H1 (cell line): Measurements from ENCODE around the gene MFGE8. TPM values are rescaled to one million over a fixed set of nuclear protein-coding genes. Genes with fewer than 3 reads are reported as not detected.
A peak's percentile ranks its signal among the peaks of the same experiment; 100 is the strongest.

Source experiments
- CTCF ChIA-PET: fragments of 300-600 bp; sonication (Branson Sonifier 250); formaldehyde crosslinking; loops from one replicate; lab custom pipeline; 2021; ENCODE audit not compliant: partially characterized antibody; lab: Charles Lee
- POLR2A ChIA-PET: fragments of 300-600 bp; sonication (Branson Sonifier 250); formaldehyde crosslinking; loops from one replicate; lab custom pipeline; 2021; ENCODE audit warnings: inconsistent platforms; ENCODE audit not compliant: partially characterized antibody; lab: Charles Lee
- DNase-seq, 2 experiments: peaks; one replicate each; pipeline versions ENCODE4 v3.0.0 to v3.0.0-alpha.2; 2010 to 2022; ENCODE audit warnings: low spot score in 2 of 2, low read depth in 1 of 2, mixed read lengths in 1 of 2
- FAIRE-seq: peaks from 2 replicates; lab custom pipeline; 2011; peaks lifted over from hg19 to GRCh38; lab: Jason Lieb, UNC
- H2AFZ ChIP-seq: 2 replicates; pipeline ENCODE4 v1.8.1; 2012; ENCODE audit warnings: low read length, inconsistent platforms
- H2AK5ac ChIP-seq: 2 replicates; pipeline ENCODE4 v1.6.1; 2013; ENCODE audit warnings: low read depth, low read length
- H2BK120ac ChIP-seq: replicated peaks from 2 replicates; pipeline ENCODE3; 2013; ENCODE audit warnings: low read depth, low read length, inconsistent platforms
- H2BK12ac ChIP-seq: 2 replicates; pipeline ENCODE4 v1.6.1; 2013; ENCODE audit warnings: low read depth, low read length
- H2BK15ac ChIP-seq: 2 replicates; pipeline ENCODE4 v1.6.1; 2013; ENCODE audit warnings: low read length
- H2BK20ac ChIP-seq: 2 replicates; pipeline ENCODE4 v1.6.1; 2013; ENCODE audit warnings: low read length
- H2BK5ac ChIP-seq: 2 replicates; pipeline ENCODE4 v1.6.1; 2013; ENCODE audit warnings: low read depth, low read length
- H3K14ac ChIP-seq: 2 replicates; pipeline ENCODE4 v1.6.1; 2013; ENCODE audit warnings: inconsistent platforms; ENCODE audit not compliant: insufficient read length
- H3K18ac ChIP-seq: 2 replicates; pipeline ENCODE4 v1.6.1; 2013; ENCODE audit warnings: low read length; ENCODE audit errors: extremely low read depth
- H3K23ac ChIP-seq: 2 replicates; pipeline ENCODE4 v1.6.1; 2013; ENCODE audit warnings: inconsistent platforms; ENCODE audit not compliant: insufficient read length
- H3K23me2 ChIP-seq: 2 replicates; pipeline ENCODE4 v1.6.1; 2013; ENCODE audit warnings: low read depth, low read length
- H3K27ac ChIP-seq: 2 replicates; pipeline ENCODE4 v1.6.1; 2011; ENCODE audit warnings: low read depth, low read length, inconsistent platforms
- H3K27me3 ChIP-seq, 4 experiments: replicated peaks in 1 of 4; 1 replicate in 1 of 4; 2 replicates in 3 of 4; pipeline versions ENCODE4 v1.6.1 to v1.8.1; 2011 to 2013; ENCODE audit warnings: low read length in 3 of 4, mild to moderate bottlenecking in 3 of 4, inconsistent platforms in 2 of 4, mixed read lengths in 2 of 4, moderate library complexity in 1 of 4; ENCODE audit not compliant: control insufficient read depth in 3 of 4, insufficient read depth in 3 of 4; ENCODE audit errors: extremely low read depth in 1 of 4
- H3K36me3 ChIP-seq, 4 experiments: 2 replicates each; pipeline versions ENCODE4 v1.6.1 to v1.8.1; 2011 to 2013; ENCODE audit warnings: mild to moderate bottlenecking in 4 of 4, low read length in 3 of 4, moderate library complexity in 2 of 4, control low read depth in 1 of 4, inconsistent platforms in 1 of 4; ENCODE audit not compliant: insufficient read depth in 4 of 4, control insufficient read depth in 2 of 4
- H3K4ac ChIP-seq: replicated peaks from 2 replicates; pipeline ENCODE3; 2013; ENCODE audit warnings: low read length, low read depth, mixed read lengths, inconsistent platforms; ENCODE audit not compliant: insufficient read length
- H3K4me1 ChIP-seq, 4 experiments: replicated peaks in 1 of 4; 1 replicate in 1 of 4; 2 replicates in 3 of 4; pipeline versions ENCODE4 v1.6.1 to v1.8.1; 2011 to 2013; ENCODE audit warnings: low read length in 3 of 4, inconsistent platforms in 2 of 4, mixed read lengths in 1 of 4; ENCODE audit not compliant: insufficient read depth in 4 of 4, control insufficient read depth in 3 of 4
- H3K4me2 ChIP-seq, 2 experiments: 2 replicates each; pipeline versions ENCODE4 v1.6.1 to v1.8.1; 2011 to 2013; ENCODE audit warnings: low read depth in 2 of 2, low read length in 2 of 2, control low read depth in 1 of 2, inconsistent platforms in 1 of 2, mild to moderate bottlenecking in 1 of 2; ENCODE audit not compliant: insufficient read depth in 1 of 2
- H3K4me3 ChIP-seq, 4 experiments: fragments of 200-600, 300-600 bp in 1 of 4; sonication (generic), shearing (Covaris generic), sonication (Bioruptor Twin) in 1 of 4; 2 replicates each; pipeline versions ENCODE4 v1.5.1 to v1.8.1; 2011 to 2016; ENCODE audit warnings: low read length in 4 of 4, low read depth in 3 of 4, control low read depth in 2 of 4, inconsistent platforms in 2 of 4, mild to moderate bottlenecking in 2 of 4, mixed read lengths in 1 of 4, moderate library complexity in 1 of 4; ENCODE audit not compliant: insufficient read depth in 2 of 4; ENCODE audit errors: extremely low read depth in 1 of 4
- H3K56ac ChIP-seq: replicated peaks from 2 replicates; pipeline ENCODE3; 2013; ENCODE audit warnings: low read depth, mild to moderate bottlenecking, mixed read lengths, low read length, inconsistent platforms; ENCODE audit not compliant: insufficient read length
- H3K79me1 ChIP-seq: 2 replicates; pipeline ENCODE4 v1.6.1; 2013; ENCODE audit warnings: low read depth, low read length, control low read depth
- H3K79me2 ChIP-seq, 2 experiments: 2 replicates each; pipeline versions ENCODE4 v1.6.1 to v1.8.1; 2012 to 2013; ENCODE audit warnings: low read length in 2 of 2, mild to moderate bottlenecking in 2 of 2, inconsistent platforms in 1 of 2; ENCODE audit not compliant: insufficient read depth in 2 of 2, control insufficient read depth in 1 of 2
- H3K9ac ChIP-seq, 4 experiments: replicated peaks in 1 of 4; 1 replicate in 1 of 4; 2 replicates in 3 of 4; pipeline versions ENCODE4 v1.6.1 to v1.8.1; 2011 to 2013; ENCODE audit warnings: low read depth in 3 of 4, low read length in 3 of 4, control low read depth in 2 of 4, mild to moderate bottlenecking in 2 of 4, moderate library complexity in 2 of 4, inconsistent platforms in 1 of 4; ENCODE audit errors: extremely low read depth in 1 of 4
- H3K9me3 ChIP-seq, 2 experiments: 2 replicates each; pipeline versions ENCODE4 v1.6.1 to v1.8.1; 2012 to 2013; ENCODE audit warnings: mild to moderate bottlenecking in 2 of 2, moderate library complexity in 2 of 2, control low read depth in 1 of 2, inconsistent platforms in 1 of 2, low read depth in 1 of 2, low read length in 1 of 2, mixed read lengths in 1 of 2; ENCODE audit not compliant: insufficient read depth in 2 of 2
- H4K20me1 ChIP-seq, 2 experiments: replicated peaks in 1 of 2; 2 replicates each; pipeline versions ENCODE3 to v1.8.1; 2011 to 2013; ENCODE audit warnings: inconsistent platforms in 2 of 2, low read length in 2 of 2, mild to moderate bottlenecking in 1 of 2; ENCODE audit not compliant: insufficient read depth in 2 of 2, control insufficient read depth in 1 of 2
- H4K5ac ChIP-seq: 2 replicates; pipeline ENCODE4 v1.6.1; 2013; ENCODE audit warnings: low read length, low read depth, mixed read lengths, inconsistent platforms; ENCODE audit not compliant: insufficient read length
- H4K8ac ChIP-seq: 2 replicates; pipeline ENCODE4 v1.8.0; 2013; ENCODE audit warnings: mild to moderate bottlenecking, moderate library complexity, low read length, inconsistent platforms; ENCODE audit not compliant: insufficient read depth; ENCODE audit errors: extremely low read depth
- H4K91ac ChIP-seq: replicated peaks from 2 replicates; pipeline ENCODE3; 2013; ENCODE audit warnings: low read length, mixed read lengths, inconsistent platforms; ENCODE audit not compliant: insufficient read length
- CHD2 ChIP-seq: IDR thresholded peaks from 2 replicates; pipeline ENCODE4 v1.6.1; 2012; ENCODE audit warnings: low read length, improper control_type of control experiment
- CTCF ChIP-seq, 3 experiments: IDR thresholded peaks; 1 replicate in 2 of 3; 2 replicates in 1 of 3; pipeline versions ENCODE4 v1.5.1 to v1.6.1; 2011; ENCODE audit warnings: low read length in 3 of 3, mild to moderate bottlenecking in 3 of 3, inconsistent platforms in 2 of 3, low read depth in 1 of 3, moderate library complexity in 1 of 3; ENCODE audit not compliant: insufficient read depth in 1 of 3; ENCODE audit errors: control extremely low read depth in 1 of 3
- EP300 ChIP-seq, 2 experiments: IDR thresholded peaks; 1 replicate in 1 of 2; 2 replicates in 1 of 2; pipeline ENCODE4 v1.6.1; 2011 to 2012; ENCODE audit warnings: low read depth in 2 of 2, low read length in 2 of 2, mild to moderate bottlenecking in 2 of 2, borderline replicate concordance in 1 of 2, inconsistent platforms in 1 of 2, moderate library complexity in 1 of 2
- POLR2A ChIP-seq, 2 experiments: IDR thresholded peaks; 1 replicate in 1 of 2; 2 replicates in 1 of 2; pipeline ENCODE4 v1.6.1; 2011; ENCODE audit warnings: low read depth in 2 of 2, low read length in 2 of 2, mild to moderate bottlenecking in 2 of 2; ENCODE audit errors: control extremely low read depth in 1 of 2
- POLR2AphosphoS5 ChIP-seq: IDR thresholded peaks from 2 replicates; pipeline ENCODE4 v1.6.1; 2011; ENCODE audit warnings: low read depth, low read length
- SP1 ChIP-seq: IDR thresholded peaks from 2 replicates; pipeline ENCODE4 v1.6.1; 2011; ENCODE audit warnings: low read depth, low read length
- YY1 ChIP-seq: IDR thresholded peaks from 2 replicates; pipeline ENCODE4 v1.6.1; 2011; ENCODE audit warnings: low read depth, mild to moderate bottlenecking, low read length
- WGBS, 2 experiments: shearing (Covaris generic) in 1 of 2; methylation state at CpG; one replicate each; pipeline versions ENCODE4 v1.1.6 to v1.1.7; 2013 to 2015; ENCODE audit warnings: low lambda C conversion rate in 2 of 2, mixed read lengths in 2 of 2, inconsistent platforms in 1 of 2, low coverage in 1 of 2, missing lambda C conversion rate in 1 of 2; ENCODE audit not compliant: insufficient replicate concordance in 2 of 2, insufficient coverage in 1 of 2, insufficient read length in 1 of 2; ENCODE audit errors: extremely low coverage in 1 of 2, missing lambda C conversion rate in 1 of 2; 5-methylcytosine and 5-hydroxymethylcytosine counted together
- polyA plus RNA-seq, 7 experiments: library from polyadenylated mRNA; depleted of rRNA in 3 of 7; stranded (reverse) in 5 of 7; unstranded in 2 of 7; fragments of >200 nt in 5 of 7; fragments of 200-250 nt in 2 of 7; gene quantifications; 1 replicate in 5 of 7; 2 replicates in 1 of 7; 4 replicates in 1 of 7; pipeline versions ENCODE4 v1.2.1 to v1.2.3, GENCODE V29; 2011 to 2013; ENCODE audit warnings: missing spikeins in 2 of 7, mixed read lengths in 2 of 7
- total RNA-seq: library from RNA; stranded (reverse); fragmentation: NEBNext Ultra II Directional; extraction: Animal tissue kit (Norgen Biotek cat#: 25700); gene quantifications from 2 replicates; pipeline ENCODE4 v1.2.1, GENCODE V29; 2021

The MFGE8 gene
- total and polyA plus RNA-seq, 2 of the 8 experiments (the other 6 are each of a cell fraction or from before 2014, with no cell fraction given): 1,237 to 2,117 TPM

GRCh38 chr15:88900309-88900981, 12.7 kb downstream of the MFGE8 start:
- Histone ChIP-seq H3K9me3 (no peaks in the 10 kb centered on the region; a peak in 1 of 4 replicates), H3K27me3 (no peaks in the 10 kb centered on the region), H3K79me1 (peaks cover 13% of the 10 kb centered on the region), H3K14ac (no peak overlapping the region), H2BK12ac (no peak overlapping the region), H3K18ac (no peak overlapping the region), H3K4me2 (no peak overlapping the region), H3K4ac (no peak overlapping the region), H4K5ac (no peak overlapping the region), H2BK15ac (no peak overlapping the region), H2AK5ac (no peak overlapping the region), H4K8ac (no peak overlapping the region), H3K9ac (no peak overlapping the region), H3K56ac (peak overlapping the region; percentile 78), H3K4me3 (no peak overlapping the region), H4K91ac (no peak overlapping the region), H3K79me2 (peaks cover 0 to 26% of the 10 kb centered on the region in 2 experiments; a peak in 1 of 4 replicates), H4K20me1 (peaks cover 18 to 39% of the 10 kb centered on the region in 2 experiments), H2BK120ac (no peak overlapping the region), H3K36me3 (peaks cover 41 to 75% (median 58%) of the 10 kb centered on the region in 4 experiments), H3K4me1 (peaks cover 0 to 41% (median 22%) of the 10 kb centered on the region in 4 experiments; a peak in 6 of 7 replicates), H3K23ac (no peak overlapping the region), H3K23me2 (peaks cover 5% of the 10 kb centered on the region; the same call in 1 of the 2 replicates), H2AFZ (no peak overlapping the region), H2BK20ac (no peak overlapping the region), H2BK5ac (no peak overlapping the region), H3K27ac (no peak overlapping the region)
- DNase-seq (no peak), FAIRE-seq (no peak)
- WGBS, 2 experiments: 93% methylated on average over 12 of the region's 12 CpGs; no CpG with 5 or more reads in 1 of the 2 experiments
- CTCF ChIA-PET: interaction anchor here (0.6 to 7.8 kb wide), 6 partner anchors 8 to 270 kb away, joined by 3 to 90 read pairs (median 4); partner anchors contain the start of gene HAPLN3
- POLR2A ChIA-PET: interaction anchor here (0.7 to 27.2 kb wide), 14 partner anchors 9 to 280 kb away, joined by 3 to 607 read pairs (median 4); partner anchors contain the start of gene MFGE8
- TF ChIP-seq CTCF (IDR thresholded peaks at IDR 0.05; ENCODE audit: control extremely low read depth in 1 of 3, insufficient read depth in 1 of 3, low read depth in 1 of 3, low read length in 3 of 3): no peak
- no peak for TF ChIP-seq EP300 (IDR thresholded peaks at IDR 0.05; ENCODE audit: borderline replicate concordance in 1 of 2, low read depth in 2 of 2, low read length in 2 of 2)
- TF ChIP-seq POLR2A (IDR thresholded peaks at IDR 0.05; ENCODE audit: control extremely low read depth in 1 of 2, low read depth in 2 of 2, low read length in 2 of 2): peak; percentile 1 to 17; a peak in 2 of 3 replicates
- TF ChIP-seq SP1: no peak
- no peak for TF ChIP-seq YY1
- TF ChIP-seq CHD2: no peak
- peak; percentile 68 for TF ChIP-seq POLR2AphosphoS5
